ENCODE results near the gene FAM13C.

FAM13C gene

GRCh38 chr10:59317066-59317465 is 45.3 kb downstream of the FAM13C start:
- no peak for DNase-seq (ENCODE audit: low read depth, low spot score)

- no peak for DNase-seq (ENCODE audit: low read depth, low spot score)
Observed at GRCh38 chr10:59315465-59315864, 46.9 kb downstream of the FAM13C start.

GRCh38 chr10:59314268-59314667 is 48.1 kb downstream of the FAM13C start:
- DNase-seq (ENCODE audit: low read depth, low spot score), result no peak

GRCh38 chr10:59312247-59312646 is 50.1 kb downstream of the FAM13C start:
- no peak for DNase-seq (ENCODE audit: low read depth, low spot score)

DNA sequence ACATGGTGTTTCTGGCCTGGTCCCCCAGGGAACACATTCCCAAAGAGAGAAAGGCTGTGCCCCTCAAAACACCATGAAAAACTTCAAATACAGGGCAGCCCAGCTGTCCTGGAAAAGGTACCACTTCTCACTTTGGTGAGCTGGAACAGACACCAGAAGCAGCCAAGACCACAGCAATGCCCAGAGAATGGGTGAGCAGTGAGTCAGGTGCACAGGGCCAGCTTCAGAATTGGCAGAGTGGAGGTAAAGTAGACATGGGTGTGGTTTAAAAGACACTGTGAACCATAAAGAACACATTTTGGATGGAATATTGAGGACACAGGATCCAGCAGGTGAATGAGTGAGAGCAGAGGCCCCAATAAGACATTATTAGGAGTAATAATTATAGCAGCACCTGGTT is 51.3 kb downstream of the FAM13C start:
- DNase-seq (ENCODE audit: low read depth, low spot score), result no peak

DNA sequence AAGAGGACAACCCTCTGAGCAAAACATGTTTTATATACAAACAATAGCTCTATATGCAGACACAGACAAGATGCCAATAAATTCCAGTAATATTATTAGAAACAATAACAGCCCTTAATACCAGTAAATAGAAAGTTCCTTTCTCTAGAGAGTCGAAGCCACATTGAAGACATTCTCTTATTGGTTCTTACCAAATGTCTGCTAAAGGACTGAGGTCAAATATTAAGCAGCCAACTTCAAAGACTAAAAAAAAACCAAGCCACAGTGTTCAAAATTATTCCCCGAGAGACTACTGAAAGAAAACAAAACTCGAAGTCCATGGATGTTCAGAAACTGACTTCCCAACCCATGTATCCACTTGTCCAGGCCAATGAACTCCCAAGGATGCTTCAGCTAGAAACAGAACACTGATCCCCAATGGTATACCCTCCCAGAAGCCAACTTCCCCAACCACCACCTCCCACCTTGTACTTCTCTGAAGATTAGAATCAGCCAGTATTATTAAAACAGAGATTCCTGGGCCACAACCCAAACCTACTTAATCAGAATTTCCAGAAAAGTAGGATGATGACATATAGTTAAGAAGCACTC is 51.9 kb downstream of the FAM13C start:
- no peak for DNase-seq (ENCODE audit: low read depth, low spot score)

DNA sequence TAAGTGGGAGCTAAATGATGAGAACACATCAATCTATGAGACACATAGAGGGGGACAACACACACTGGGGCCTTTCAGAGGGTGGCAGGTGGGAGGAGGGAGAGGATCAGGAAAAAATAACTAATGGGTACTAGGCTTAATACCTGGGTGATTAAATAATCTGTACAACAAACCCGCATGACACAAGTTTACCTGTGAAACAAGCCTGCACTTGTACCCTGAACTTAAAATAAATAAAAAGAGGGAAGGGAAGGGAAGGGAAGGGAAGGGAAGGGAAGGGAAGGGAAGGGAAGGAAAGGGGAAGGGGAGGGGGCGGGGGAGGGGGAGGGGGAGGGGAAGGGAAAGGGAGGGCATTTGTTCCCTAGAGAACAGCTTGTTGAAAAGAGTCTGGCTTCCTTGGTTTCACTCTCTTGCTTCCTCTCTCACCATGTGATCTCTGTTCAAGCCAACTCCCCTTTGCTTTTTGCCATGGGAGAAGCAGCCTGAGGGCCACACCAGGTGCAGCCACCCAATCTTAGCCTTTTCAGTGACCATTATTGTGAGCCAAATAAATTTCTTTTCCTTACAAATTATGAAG is 57.7 kb downstream of the FAM13C start:
- DNase-seq (ENCODE audit: low read depth, low spot score), result no peak

DNA sequence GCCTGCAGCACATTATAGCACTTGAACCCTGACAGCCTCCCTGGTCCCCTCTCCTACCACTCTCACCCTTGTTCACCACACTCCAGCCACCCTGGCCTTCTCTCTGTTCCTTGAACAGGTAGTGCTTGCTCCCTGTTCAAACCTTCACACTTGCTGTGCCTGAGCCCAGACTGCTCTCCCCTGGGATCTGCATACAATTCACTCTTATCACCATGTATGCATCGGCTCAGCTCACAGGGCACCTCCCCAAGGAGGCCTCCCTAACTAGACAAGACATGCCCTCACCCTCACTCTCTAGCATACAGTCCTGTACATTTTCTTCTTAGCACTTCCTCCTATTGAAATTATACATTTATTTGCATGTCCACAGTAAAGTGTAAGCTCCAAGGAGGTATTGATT is 59.3 kb downstream of the FAM13C start:
- DNase-seq (ENCODE audit: low read depth, low spot score), result no peak

- no peak for DNase-seq (ENCODE audit: low read depth, low spot score)
Observed at GRCh38 chr10:59302381-59302780, 60.0 kb downstream of the FAM13C start.

DNA sequence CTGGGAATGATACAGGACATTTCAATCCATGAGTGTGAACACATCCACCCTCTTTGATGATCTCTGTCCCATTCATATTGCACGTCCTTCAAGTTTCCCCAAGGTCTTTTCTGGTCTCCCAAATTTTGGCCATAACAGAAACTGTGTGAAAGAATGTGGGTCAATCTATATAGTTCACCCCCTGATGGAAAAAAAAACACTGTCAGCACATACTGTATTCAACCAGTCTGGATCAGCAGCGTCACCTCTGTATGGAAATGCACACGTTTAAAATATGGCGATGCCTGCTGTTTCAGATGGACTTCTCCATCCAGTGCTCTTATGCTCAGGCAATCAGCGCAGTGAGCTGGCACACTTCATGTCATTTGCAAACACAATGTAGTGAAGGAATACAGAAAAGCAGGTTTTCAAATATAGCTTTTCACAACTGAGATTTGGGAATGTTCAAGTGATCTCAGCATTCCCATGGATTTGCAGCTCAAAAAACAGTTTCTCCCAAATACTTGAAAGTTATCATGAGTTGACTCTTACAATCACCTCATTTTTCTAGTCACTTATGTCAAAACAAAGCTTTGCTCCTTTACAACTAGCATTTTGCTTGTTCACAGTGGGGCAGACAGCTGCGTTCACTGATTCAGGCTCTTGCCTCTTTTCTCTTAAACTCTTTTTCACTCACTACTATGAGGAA is 61.1 kb downstream of the FAM13C start:
- no peak for DNase-seq (ENCODE audit: low read depth, low spot score)

- no peak for DNase-seq (ENCODE audit: low read depth, low spot score)
Observed at GRCh38 chr10:59300386-59300785, 62.0 kb downstream of the FAM13C start.

DNA sequence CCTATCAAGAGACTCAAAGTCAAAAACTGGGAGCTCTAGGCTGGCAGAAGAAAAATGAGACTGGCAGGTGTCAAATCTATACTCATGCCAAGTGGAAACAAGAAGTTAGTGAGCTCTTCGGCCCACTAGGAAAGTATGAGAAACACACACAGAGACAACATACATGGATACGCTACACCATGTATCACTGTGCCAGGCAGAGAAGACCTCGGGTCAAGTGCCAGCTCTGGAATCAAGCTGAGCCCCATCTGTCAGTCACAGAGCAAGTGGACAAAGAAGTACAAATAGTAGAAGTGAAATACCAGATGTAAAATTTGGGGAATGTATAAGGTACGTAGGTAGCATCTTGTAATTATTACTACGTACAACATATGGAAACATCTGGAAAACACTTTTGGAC is 62.4 kb downstream of the FAM13C start:
- no peak for DNase-seq (ENCODE audit: low read depth, low spot score)

DNA sequence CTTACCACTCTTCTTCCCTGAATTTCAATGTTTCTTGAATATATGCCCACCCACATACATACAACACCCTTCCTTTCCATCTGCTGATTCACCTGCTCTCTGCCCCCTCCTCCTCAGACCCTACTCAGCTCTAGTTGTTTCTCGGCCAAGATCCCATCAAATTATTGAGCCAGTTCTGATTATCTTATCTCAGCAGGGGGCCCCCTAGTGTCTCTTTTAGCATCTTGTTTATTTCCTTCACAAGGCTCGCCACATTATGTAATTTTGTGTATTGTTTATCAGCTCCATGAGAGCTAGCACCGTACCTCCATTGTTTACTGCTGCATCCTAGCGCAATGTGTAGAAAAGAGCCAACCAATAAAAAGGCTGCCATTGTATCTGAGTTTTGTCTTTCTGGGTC is 71.9 kb downstream of the FAM13C start:
- DNase-seq (ENCODE audit: low read depth, low spot score), result no peak

GRCh38 chr10:59289853-59290252 is 72.5 kb downstream of the FAM13C start:
- no peak for DNase-seq (ENCODE audit: low read depth, low spot score)

DNA sequence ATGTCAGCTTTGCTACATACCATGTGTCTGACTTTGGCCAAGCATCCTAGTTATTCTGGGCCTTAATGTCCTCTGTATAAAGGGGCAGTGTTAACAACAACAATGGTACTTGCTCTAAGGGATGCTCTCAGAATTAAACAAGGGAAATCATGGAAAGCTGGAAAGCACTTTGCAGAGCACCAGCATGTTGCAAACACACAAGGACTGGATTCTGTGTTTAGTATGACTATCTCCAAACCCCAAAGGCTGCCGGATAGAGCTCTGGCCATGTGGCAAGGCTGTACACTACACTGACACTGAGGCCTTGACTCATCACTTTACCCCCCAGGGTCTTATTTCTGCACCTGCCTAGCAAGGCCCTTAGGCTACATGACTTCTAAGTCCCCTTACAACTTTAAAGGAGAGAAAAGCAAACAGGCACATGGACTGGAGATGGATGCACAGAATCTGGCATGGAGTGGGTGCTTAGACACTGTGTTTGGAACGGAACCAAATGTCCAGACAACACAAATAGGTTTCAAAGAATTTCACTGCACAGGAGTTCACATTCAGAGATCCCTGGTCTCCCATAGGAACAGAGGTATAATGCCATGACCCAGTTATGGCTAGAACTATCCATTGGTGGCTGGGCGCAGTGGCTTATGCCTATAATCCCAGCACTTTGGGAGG is 74.6 kb downstream of the FAM13C start:
- DNase-seq (ENCODE audit: low read depth, low spot score), result no peak

DNA sequence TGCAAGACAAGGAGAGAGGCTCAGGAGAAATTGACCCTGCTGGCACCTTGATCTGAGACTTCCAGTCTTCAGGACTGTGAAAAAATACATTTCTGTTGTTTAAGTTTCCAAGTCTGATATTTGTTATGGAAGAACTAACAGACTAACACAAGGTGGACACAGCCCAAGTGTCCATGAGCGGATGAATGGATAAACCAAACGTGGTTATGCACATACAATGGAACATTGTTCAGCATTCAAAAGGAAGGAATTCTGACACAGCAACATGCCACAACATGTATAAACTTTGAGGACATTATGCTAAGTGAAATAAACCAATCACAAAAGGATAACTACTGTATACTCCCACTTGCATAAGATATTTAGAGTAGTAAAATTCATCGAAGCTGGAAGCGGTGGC is 76.5 kb downstream of the FAM13C start:
- no peak for DNase-seq (ENCODE audit: low read depth, low spot score)

DNA sequence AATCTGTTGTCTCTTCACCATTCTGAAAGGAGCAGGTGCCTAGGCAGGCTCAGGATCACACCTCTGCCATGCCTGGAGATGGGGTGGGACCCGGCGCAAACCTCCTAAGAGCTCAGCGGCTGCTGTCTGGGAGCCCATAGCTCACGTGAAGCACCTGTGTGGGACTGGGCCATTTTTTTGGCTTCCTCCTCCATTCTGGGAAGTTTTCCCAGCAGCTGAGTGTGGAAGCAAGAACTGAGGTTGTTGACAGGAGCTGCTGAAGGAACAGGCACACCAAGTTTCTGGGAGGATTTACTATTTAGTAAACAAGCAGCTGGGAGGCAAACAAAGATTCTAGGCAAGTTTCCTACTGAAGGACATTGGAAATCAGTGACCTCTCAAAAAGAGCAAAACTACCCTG is 77.3 kb downstream of the FAM13C start:
- DNase-seq (ENCODE audit: low read depth, low spot score), result no peak

DNA sequence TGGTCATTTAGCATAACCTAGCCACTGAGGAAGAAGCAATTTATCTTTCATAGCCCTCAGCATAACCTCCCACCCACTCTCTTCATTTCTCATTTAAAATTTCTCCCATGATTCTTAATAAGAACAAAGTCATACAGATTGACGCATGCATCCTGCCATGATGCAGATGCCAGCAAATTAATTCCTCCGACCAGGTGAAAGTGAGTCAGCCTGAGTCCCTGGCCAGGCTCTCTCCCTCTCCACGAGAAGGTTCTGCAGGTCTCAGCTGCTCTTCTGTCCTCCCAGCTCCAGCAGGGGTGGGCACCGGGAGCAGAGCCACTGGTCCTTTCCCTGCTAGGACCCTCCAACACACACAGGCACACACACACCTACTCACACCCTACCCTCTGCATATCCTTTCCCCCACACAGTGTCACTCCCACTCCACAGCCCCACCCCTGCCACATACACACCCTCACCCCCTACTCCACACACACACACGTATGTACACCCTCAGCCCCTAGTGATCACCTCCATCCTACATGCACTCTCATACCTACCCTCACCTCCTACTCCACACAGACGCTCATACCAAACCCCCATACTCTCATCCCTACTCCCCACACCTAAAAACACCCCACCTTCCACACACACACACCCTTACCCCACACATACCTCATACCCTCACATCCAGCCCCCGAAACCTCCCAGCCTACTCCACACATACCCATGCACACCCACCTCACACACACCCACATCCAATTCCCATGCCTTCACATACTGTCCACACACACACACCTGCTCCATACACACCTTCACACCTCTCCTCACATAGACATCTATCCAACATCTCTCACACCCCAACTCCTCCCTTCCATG is 78.0 kb downstream of the FAM13C start:
- no peak for DNase-seq (ENCODE audit: low read depth, low spot score)

DNA sequence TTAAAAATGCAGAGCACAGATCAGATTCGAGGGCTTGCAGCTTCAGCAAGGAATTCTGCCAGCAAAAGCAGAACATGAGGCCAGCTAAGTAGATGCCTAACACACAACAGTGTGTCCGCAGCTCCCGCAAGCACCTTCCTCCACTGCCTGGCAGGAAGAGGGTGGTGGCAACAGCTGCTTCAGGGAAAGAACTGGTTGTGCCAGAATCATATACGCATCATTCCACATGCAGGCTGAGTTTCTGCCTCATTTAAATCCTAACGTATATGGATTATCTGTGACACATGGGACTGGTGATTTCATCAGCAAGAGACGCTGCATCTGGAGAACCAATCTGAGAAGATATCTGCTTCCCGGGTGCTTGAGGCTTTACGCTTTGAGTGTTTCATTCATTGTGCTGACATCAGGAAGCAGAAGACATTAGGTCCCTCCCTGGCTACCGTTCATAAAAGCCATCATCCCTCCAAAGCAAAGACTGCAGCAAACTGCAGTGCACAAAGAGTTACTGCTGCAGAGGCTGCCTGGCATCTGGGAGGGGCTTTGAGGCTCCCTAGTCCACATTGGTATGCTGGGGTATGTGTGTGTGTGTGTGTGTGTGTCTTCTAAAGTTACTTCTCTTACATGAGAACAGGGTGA is 78.8 kb downstream of the FAM13C start:
- DNase-seq (ENCODE audit: low read depth, low spot score), result no peak

DNA sequence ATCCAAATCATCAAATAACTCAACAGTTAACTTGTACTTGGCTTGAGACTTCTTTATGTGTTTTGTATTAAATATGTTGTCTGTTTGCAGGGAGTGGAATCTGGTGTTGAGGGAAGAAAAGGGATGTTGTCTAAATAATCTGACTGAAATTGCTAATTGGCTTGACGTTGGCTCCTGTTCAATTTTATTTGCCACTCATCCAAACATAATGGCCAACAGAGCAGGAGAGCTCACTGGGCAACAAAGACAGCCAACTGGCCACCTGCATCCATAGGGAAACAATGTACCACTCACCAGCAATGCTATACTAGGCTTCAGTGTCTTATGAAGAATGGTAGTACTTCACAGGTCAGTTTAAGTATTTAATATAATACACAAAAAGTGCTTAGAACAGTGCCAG is 80.5 kb downstream of the FAM13C start:
- DNase-seq (ENCODE audit: low read depth, low spot score), result no peak

GRCh38 chr10:59279991-59280505 is 82.3 kb downstream of the FAM13C start:
- no peak for DNase-seq (ENCODE audit: low read depth, low spot score)

Measured in activated CD4-positive, CD25-positive, alpha-beta regulatory T cell treated with anti-CD3 and anti-CD28 coated beads, Interleukin-2, amount 50 U/mL, for 16 hours (primary cell).